Retinal pigment epithelial cell (primary cell): ENCODE measurements around the gene CCL17.
A peak's percentile ranks its signal among the peaks of the same experiment; 100 is the strongest.

Experiments
- DNase-seq: peaks from one replicate; pipeline ENCODE4 v3.0.0-alpha.2; 2010; ENCODE audit warnings: low read depth
- H3K4me3 ChIP-seq: 2 replicates; pipeline ENCODE4 v1.5.1; 2011; ENCODE audit warnings: mild to moderate bottlenecking, low read length, control low read depth, moderate library complexity
- CTCF ChIP-seq: conservative IDR thresholded peaks from 2 replicates; pipeline ENCODE4 v1.5.1; 2011; ENCODE audit warnings: low read depth, low read length, control low read depth, inconsistent platforms

The CCL17 gene

DNA sequence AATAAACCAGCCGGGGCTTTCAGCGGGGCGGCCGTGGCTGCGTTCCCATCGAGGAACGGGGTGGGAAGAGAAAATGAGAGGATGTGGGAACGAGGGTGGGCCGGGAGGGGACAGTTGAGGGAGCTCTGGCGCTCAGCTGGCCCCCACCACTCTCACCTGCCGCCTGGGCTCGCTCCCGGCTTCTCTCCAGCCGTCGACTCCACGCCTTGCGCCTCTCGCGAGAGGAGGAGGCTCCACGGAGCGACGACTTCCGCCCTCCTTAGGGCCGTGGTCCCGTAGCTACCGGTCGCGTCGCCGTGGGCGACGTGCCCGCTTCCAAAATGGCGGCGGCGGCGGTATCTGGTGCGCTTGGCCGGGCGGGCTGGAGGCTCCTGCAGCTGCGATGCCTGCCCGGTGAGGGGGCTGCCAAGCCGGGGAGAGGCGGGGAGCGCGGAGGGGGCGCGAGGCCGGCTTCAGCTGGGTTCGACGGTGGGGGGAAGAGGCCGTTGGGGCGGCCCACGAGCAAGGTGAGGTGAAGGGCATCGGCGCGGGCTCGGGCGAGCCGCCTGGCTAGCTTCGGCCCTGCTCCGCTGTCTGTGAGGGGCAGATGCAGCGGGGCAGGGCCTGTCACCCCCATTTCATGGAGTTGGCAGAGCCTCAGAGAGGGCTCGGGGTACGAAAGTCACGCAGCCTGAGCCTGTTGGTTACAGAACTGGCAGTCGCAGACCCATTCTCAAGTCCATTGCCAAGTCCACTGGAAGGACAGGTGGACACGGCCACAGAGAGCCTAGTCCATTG lies 42.8 kb downstream of the CCL17 start, which contains the start of the genes CIAPIN1 and COQ9:
TSS of gene CIAPIN1 (minus strand) at position 200 of the 777 bp plus-strand sequence. CDS start 6,457 bp downstream, outside the sequence.
TSS of gene COQ9 (plus strand) at position 294 of the 777 bp plus-strand sequence. CDS start at position 321, 27 bp downstream.
- no peak for TF ChIP-seq CTCF
- DNase-seq: peak; percentile 79
- peak within 1 kb of the TSS; percentile 96 for H3K4me3 ChIP-seq

GRCh38 chr16:57452021-57452420 lies 47.5 kb downstream of the CCL17 start:
- no peak for TF ChIP-seq CTCF
- H3K4me3 ChIP-seq: no peak overlapping the region
- DNase-seq: no peak

- DNase-seq: no peak
- TF ChIP-seq CTCF: peak; percentile 93
- peak within 1 kb of the TSS; percentile 95 for H3K4me3 ChIP-seq
These were observed 57.8 kb downstream of the CCL17 start, which contains the start of gene POLR2C for GRCh38 chr16:57462209-57462977. Gene POLR2C (plus strand): TSS chr16:57462679. CDS start chr16:57462725, 46 bp downstream.

- no peak for TF ChIP-seq CTCF
- no peak for DNase-seq
- peak overlapping the region; percentile 95 for H3K4me3 ChIP-seq
These were observed 58.4 kb downstream of the CCL17 start for GRCh38 chr16:57462978-57463362.

DNA sequence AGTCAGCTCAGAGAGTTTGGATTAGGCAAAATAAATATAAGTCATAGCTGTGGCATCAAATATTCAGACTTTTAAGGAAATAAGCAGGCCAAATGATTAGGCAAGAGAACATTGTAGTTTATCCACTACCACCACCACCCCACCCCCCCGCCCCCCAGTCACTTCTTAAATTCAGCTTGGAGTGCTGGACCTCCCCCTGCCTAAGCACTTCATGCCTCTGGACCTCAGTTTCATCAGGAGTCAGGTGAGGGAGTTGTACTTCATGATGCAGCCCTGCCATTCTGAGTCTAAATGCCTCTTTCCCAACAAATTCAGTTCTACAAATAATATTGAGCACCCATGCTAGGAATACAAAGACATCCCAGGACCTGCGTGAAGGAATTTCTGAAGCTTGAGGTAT lies 60.0 kb downstream of the CCL17 start:
- DNase-seq: no peak
- no peak overlapping the region for H3K4me3 ChIP-seq

More for the DNA sequence above, 60.0 kb downstream of the CCL17 start:
- no peak for TF ChIP-seq CTCF
